GM20000 (cell line): Measurements from ENCODE around the gene TSPAN7.

Experiments used
- DNase-seq: peaks from one replicate; pipeline ENCODE4 v3.0.0; 2012; ENCODE audit warnings: low spot score
- CTCF ChIP-seq: IDR thresholded peaks from 2 replicates; pipeline ENCODE4 v1.5.1; 2012; ENCODE audit warnings: mild to moderate bottlenecking, control low read depth; ENCODE audit errors: extremely low read depth, missing control alignments

The TSPAN7 gene

GRCh38 chrX:38538134-38538533, 23.2 kb upstream of the TSPAN7 start:
- no peak for TF ChIP-seq CTCF
- DNase-seq = no peak

- no peak for TF ChIP-seq CTCF
- DNase-seq = no peak
Observed at GRCh38 chrX:38539748-38540147, 21.6 kb upstream of the TSPAN7 start.

GRCh38 chrX:38548508-38548907, 12.8 kb upstream of the TSPAN7 start:
- DNase-seq = no peak
- no peak for TF ChIP-seq CTCF

GRCh38 chrX:38552721-38553120, 8.6 kb upstream of the TSPAN7 start:
- no peak for DNase-seq
- TF ChIP-seq CTCF = no peak

GRCh38 chrX:38558686-38559085, 2.7 kb upstream of the TSPAN7 start:
- DNase-seq = no peak
- TF ChIP-seq CTCF = no peak

- DNase-seq = no peak
- TF ChIP-seq CTCF = no peak
Observed at GRCh38 chrX:38560776-38561125, 591 bp upstream of the TSPAN7 start.

- no peak for TF ChIP-seq CTCF
- no peak for DNase-seq
Observed at GRCh38 chrX:38561951-38562719, 793 bp downstream of the TSPAN7 start.
